ENCODE results near the gene KNCN. TPM values are rescaled to one million over a fixed set of nuclear protein-coding genes. Genes with fewer than 3 reads are reported as not detected.

KNCN gene
- total and polyA plus RNA-seq, 2 experiments from 2014 or later, result not detected

DNA sequence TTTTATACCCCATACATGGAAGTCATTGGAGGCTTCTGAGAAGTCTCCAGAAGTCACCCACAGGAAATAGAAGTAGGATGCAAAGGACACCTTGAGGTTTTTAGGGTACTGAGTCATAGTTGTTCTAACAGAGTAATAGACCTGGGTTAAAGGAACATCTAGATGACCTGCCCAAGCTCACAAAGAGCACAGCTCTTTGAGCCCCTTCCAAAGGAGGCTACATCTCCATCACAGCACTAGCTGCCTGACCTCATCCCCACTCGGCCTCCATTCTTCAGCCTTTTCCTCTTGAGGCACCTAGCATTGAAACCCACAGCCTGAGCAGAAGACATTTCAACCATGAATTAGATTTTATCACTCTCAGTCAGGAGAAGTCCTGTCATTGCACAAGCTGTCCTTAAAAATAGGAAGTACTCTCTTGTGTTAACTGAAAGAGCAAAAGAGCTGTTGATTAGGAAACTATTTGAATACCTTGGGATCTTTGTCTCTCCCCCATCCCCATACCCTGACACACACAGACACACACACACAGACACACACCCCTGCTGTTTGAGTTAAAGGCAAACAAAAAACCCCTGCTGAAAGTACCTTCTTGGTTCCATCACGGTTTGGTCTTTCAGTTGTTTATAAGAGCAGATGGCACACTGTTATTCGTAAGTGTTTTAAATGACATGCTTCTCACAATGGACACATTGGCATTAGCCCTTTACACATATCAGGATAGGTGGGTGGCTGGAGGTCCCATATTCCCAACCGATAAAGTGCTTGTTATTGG is 30.4 kb upstream of the KNCN start:
- DNase-seq (ENCODE audit: low spot score) (no peak), ATAC-seq (no peak)
- H3K4me1 Mint-ChIP-seq, result peaks cover 14% of the 10 kb centered on the region
- peaks cover 4% of the 10 kb centered on the region for H3K27me3 Mint-ChIP-seq (ENCODE audit: insufficient read depth, low read depth, poor library complexity)
- no peak overlapping the region for H3K27ac ChIP-seq (ENCODE audit: low read depth)
- H3K27me3 ChIP-seq (ENCODE audit: insufficient read depth), result no peaks in the 10 kb centered on the region
- H3K36me3 ChIP-seq (ENCODE audit: insufficient read depth), result no peaks in the 10 kb centered on the region; the same call in 1 of the 2 replicates
- no peak overlapping the region for H3K4me3 ChIP-seq
- no peaks in the 10 kb centered on the region for H3F3A ChIP-seq (replicated peaks; ENCODE audit: low read depth)
- H3K9me2 ChIP-seq (ENCODE audit: insufficient read depth), result no peaks in the 10 kb centered on the region
- H3K27ac Mint-ChIP-seq, result no peak overlapping the region; the same call in 1 of the 2 replicates
- TF ChIP-seq, protein P1, sequence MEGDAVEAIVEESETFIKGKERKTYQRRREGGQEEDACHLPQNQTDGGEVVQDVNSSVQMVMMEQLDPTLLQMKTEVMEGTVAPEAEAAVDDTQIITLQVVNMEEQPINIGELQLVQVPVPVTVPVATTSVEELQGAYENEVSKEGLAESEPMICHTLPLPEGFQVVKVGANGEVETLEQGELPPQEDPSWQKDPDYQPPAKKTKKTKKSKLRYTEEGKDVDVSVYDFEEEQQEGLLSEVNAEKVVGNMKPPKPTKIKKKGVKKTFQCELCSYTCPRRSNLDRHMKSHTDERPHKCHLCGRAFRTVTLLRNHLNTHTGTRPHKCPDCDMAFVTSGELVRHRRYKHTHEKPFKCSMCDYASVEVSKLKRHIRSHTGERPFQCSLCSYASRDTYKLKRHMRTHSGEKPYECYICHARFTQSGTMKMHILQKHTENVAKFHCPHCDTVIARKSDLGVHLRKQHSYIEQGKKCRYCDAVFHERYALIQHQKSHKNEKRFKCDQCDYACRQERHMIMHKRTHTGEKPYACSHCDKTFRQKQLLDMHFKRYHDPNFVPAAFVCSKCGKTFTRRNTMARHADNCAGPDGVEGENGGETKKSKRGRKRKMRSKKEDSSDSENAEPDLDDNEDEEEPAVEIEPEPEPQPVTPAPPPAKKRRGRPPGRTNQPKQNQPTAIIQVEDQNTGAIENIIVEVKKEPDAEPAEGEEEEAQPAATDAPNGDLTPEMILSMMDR (conservative IDR thresholded peaks at IDR 0.05; ENCODE audit: low read depth in 2 of 2), result no peak
- TF ChIP-seq, protein P2, sequence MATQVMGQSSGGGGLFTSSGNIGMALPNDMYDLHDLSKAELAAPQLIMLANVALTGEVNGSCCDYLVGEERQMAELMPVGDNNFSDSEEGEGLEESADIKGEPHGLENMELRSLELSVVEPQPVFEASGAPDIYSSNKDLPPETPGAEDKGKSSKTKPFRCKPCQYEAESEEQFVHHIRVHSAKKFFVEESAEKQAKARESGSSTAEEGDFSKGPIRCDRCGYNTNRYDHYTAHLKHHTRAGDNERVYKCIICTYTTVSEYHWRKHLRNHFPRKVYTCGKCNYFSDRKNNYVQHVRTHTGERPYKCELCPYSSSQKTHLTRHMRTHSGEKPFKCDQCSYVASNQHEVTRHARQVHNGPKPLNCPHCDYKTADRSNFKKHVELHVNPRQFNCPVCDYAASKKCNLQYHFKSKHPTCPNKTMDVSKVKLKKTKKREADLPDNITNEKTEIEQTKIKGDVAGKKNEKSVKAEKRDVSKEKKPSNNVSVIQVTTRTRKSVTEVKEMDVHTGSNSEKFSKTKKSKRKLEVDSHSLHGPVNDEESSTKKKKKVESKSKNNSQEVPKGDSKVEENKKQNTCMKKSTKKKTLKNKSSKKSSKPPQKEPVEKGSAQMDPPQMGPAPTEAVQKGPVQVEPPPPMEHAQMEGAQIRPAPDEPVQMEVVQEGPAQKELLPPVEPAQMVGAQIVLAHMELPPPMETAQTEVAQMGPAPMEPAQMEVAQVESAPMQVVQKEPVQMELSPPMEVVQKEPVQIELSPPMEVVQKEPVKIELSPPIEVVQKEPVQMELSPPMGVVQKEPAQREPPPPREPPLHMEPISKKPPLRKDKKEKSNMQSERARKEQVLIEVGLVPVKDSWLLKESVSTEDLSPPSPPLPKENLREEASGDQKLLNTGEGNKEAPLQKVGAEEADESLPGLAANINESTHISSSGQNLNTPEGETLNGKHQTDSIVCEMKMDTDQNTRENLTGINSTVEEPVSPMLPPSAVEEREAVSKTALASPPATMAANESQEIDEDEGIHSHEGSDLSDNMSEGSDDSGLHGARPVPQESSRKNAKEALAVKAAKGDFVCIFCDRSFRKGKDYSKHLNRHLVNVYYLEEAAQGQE (IDR thresholded peaks at IDR 0.05; ENCODE audit: unreplicated experiment), result no peak
- no peak for TF ChIP-seq EZH2phosphoT487 (IDR thresholded peaks at IDR 0.05; ENCODE audit: unreplicated experiment)
- no peak for TF ChIP-seq CREB1 (CRISPR knock-in tag; IDR thresholded peaks at IDR 0.05; ENCODE audit: low read depth)
- TF ChIP-seq ZNF114 (CRISPR knock-in tag; IDR thresholded peaks at IDR 0.05), result no peak
- no peak for TF ChIP-seq JUNB (IDR thresholded peaks at IDR 0.05; ENCODE audit: unreplicated experiment)
- no peak for TF ChIP-seq POLR2AphosphoS5 (IDR thresholded peaks at IDR 0.05; ENCODE audit: low read depth)
- TF ChIP-seq, protein P3, sequence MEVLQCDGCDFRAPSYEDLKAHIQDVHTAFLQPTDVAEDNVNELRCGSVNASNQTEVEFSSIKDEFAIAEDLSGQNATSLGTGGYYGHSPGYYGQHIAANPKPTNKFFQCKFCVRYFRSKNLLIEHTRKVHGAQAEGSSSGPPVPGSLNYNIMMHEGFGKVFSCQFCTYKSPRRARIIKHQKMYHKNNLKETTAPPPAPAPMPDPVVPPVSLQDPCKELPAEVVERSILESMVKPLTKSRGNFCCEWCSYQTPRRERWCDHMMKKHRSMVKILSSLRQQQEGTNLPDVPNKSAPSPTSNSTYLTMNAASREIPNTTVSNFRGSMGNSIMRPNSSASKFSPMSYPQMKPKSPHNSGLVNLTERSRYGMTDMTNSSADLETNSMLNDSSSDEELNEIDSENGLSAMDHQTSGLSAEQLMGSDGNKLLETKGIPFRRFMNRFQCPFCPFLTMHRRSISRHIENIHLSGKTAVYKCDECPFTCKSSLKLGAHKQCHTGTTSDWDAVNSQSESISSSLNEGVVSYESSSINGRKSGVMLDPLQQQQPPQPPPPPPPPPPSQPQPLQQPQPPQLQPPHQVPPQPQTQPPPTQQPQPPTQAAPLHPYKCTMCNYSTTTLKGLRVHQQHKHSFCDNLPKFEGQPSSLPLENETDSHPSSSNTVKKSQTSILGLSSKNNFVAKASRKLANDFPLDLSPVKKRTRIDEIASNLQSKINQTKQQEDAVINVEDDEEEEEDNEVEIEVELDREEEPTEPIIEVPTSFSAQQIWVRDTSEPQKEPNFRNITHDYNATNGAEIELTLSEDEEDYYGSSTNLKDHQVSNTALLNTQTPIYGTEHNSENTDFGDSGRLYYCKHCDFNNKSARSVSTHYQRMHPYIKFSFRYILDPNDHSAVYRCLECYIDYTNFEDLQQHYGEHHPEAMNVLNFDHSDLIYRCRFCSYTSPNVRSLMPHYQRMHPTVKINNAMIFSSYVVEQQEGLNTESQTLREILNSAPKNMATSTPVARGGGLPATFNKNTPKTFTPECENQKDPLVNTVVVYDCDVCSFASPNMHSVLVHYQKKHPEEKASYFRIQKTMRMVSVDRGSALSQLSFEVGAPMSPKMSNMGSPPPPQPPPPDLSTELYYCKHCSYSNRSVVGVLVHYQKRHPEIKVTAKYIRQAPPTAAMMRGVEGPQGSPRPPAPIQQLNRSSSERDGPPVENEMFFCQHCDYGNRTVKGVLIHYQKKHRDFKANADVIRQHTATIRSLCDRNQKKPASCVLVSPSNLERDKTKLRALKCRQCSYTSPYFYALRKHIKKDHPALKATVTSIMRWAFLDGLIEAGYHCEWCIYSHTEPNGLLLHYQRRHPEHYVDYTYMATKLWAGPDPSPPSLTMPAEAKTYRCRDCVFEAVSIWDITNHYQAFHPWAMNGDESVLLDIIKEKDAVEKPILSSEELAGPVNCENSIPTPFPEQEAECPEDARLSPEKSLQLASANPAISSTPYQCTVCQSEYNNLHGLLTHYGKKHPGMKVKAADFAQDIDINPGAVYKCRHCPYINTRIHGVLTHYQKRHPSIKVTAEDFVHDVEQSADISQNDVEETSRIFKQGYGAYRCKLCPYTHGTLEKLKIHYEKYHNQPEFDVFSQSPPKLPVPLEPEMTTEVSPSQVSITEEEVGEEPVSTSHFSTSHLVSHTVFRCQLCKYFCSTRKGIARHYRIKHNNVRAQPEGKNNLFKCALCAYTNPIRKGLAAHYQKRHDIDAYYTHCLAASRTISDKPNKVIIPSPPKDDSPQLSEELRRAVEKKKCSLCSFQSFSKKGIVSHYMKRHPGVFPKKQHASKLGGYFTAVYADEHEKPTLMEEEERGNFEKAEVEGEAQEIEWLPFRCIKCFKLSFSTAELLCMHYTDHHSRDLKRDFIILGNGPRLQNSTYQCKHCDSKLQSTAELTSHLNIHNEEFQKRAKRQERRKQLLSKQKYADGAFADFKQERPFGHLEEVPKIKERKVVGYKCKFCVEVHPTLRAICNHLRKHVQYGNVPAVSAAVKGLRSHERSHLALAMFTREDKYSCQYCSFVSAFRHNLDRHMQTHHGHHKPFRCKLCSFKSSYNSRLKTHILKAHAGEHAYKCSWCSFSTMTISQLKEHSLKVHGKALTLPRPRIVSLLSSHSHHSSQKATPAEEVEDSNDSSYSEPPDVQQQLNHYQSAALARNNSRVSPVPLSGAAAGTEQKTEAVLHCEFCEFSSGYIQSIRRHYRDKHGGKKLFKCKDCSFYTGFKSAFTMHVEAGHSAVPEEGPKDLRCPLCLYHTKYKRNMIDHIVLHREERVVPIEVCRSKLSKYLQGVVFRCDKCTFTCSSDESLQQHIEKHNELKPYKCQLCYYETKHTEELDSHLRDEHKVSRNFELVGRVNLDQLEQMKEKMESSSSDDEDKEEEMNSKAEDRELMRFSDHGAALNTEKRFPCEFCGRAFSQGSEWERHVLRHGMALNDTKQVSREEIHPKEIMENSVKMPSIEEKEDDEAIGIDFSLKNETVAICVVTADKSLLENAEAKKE (CRISPR knock-in tag; IDR thresholded peaks at IDR 0.05), result no peak
- no peak for TF ChIP-seq NANOG (IDR thresholded peaks at IDR 0.05; ENCODE audit: borderline replicate concordance)
- TF ChIP-seq EZH2 (IDR thresholded peaks at IDR 0.05; ENCODE audit: low read depth, unreplicated experiment), result no peak
- no peak for TF ChIP-seq ZNF331 (CRISPR knock-in tag; IDR thresholded peaks at IDR 0.05; ENCODE audit: low read depth)
- no peak for TF ChIP-seq STAT1 (IDR thresholded peaks at IDR 0.05; ENCODE audit: unreplicated experiment)
- TF ChIP-seq, protein P4, sequence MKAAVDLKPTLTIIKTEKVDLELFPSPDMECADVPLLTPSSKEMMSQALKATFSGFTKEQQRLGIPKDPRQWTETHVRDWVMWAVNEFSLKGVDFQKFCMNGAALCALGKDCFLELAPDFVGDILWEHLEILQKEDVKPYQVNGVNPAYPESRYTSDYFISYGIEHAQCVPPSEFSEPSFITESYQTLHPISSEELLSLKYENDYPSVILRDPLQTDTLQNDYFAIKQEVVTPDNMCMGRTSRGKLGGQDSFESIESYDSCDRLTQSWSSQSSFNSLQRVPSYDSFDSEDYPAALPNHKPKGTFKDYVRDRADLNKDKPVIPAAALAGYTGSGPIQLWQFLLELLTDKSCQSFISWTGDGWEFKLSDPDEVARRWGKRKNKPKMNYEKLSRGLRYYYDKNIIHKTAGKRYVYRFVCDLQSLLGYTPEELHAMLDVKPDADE (IDR thresholded peaks at IDR 0.05), result no peak
- no peak overlapping the region for H2AFZ ChIP-seq
- peaks cover 6% of the 10 kb centered on the region; the same call in 1 of the 3 replicates for H3K36me3 Mint-ChIP-seq (ENCODE audit: low read depth)
- no peak overlapping the region for H3K4me3 Mint-ChIP-seq
- H3K4me1 ChIP-seq (ENCODE audit: insufficient read depth), result no peaks in the 10 kb centered on the region
- H4K20me1 ChIP-seq (replicated peaks; ENCODE audit: insufficient read depth), result no peaks in the 10 kb centered on the region
- H3K79me2 ChIP-seq (replicated peaks; ENCODE audit: insufficient read depth), result no peaks in the 10 kb centered on the region
- H3K4me2 ChIP-seq, result no peak overlapping the region
- no peaks in the 10 kb centered on the region for H3K9me3 Mint-ChIP-seq
